Measurements from ENCODE around the gene OLFM3.

OLFM3 gene

DNA sequence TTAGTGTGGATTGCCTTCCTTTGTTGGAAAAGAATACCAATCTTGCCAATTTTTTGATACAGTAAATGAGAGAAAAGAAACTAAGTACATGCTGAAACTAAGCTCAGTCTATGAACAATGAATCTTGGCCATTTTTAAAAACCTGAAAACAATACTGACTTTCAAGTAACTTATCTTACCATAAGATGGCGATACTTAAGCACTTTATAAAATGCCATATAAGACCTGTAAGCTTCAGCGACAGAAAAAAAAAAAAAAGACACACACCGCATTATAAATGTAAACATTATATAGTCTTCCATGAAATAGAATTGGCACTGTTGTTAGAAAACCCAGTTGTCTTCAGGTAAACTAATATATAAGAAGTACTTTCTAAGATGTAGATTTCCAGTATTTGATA is 3.0 kb downstream of the OLFM3 start:
- TF ChIP-seq CTCF (IDR thresholded peaks at IDR 0.05; ENCODE audit: insufficient read depth, missing control alignments): peak; percentile 19
- FAIRE-seq: no peak
- no peak for DNase-seq (ENCODE audit: insufficient read length, low spot score)

DNA sequence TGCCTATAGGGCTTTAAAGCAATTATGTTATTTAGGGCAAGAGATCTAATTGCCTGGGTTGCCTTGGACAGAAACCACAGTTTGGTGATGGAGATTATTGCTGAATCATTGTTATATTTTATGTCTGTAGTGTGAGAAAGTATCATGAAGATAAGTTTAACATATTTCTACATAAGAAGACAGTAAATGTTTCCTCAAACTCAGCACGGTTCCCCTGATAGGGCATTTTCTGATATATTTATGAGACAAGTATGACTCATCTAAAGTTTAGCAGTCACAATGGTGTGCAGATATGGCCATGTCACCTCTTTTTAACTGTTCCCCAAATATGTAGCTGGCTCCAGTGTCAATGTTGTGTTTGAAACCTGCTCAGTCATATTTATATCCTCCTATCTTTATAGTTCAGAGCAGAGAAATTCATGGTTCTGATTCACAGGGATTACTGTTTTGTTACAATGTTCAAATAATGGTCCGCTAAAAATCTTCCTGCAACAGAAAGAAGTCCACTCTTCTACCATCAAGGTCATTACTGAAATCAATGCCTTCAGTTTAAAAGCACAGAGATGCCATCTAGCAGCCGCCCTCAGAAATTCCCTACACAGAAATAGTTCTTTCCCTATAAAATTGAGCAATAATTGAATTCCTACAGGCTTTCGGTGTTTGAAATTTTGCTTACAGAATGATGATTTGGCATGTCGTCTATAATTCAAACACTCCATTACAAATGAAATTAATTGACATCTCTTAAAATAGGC is 3.7 kb downstream of the OLFM3 start:
- DNase-seq (ENCODE audit: insufficient read length, low spot score) (no peak), FAIRE-seq (peak; percentile 51)
- no peak for TF ChIP-seq CTCF (IDR thresholded peaks at IDR 0.05; ENCODE audit: insufficient read depth, missing control alignments)

- DNase-seq (ENCODE audit: insufficient read length, low spot score) (no peak), FAIRE-seq (no peak)
- TF ChIP-seq CTCF (IDR thresholded peaks at IDR 0.05; ENCODE audit: insufficient read depth, missing control alignments): no peak
Observed at GRCh38 chr1:101980974-101981373, 15.8 kb downstream of the OLFM3 start.

DNA sequence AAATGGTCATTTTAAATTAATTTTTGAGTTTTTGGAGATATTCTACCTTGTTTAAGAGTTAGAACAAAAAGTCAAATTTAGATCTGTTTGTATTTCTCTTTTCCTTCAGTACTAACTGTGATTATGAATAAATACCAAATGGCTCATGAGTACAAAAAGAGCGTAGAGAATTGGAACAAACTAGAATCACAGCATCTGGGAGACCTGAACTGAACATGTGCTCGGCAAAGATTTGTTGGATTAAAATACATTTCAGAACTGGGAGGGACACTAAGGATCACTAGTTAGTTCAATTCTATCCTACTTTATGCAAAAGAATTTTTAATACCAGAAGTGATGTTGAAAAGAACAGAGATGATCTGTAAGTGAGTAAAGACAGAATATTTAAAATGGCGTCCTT is 19.5 kb downstream of the OLFM3 start:
- DNase-seq (ENCODE audit: insufficient read length, low spot score) (no peak), FAIRE-seq (no peak)
- TF ChIP-seq CTCF (IDR thresholded peaks at IDR 0.05; ENCODE audit: insufficient read depth, missing control alignments): no peak

GRCh38 chr1:101976161-101976560 is 20.6 kb downstream of the OLFM3 start:
- TF ChIP-seq CTCF (IDR thresholded peaks at IDR 0.05; ENCODE audit: insufficient read depth, missing control alignments): no peak
- DNase-seq (ENCODE audit: insufficient read length, low spot score) (no peak), FAIRE-seq (no peak)

- DNase-seq (ENCODE audit: insufficient read length, low spot score) (no peak), FAIRE-seq (no peak)
- no peak for TF ChIP-seq CTCF (IDR thresholded peaks at IDR 0.05; ENCODE audit: insufficient read depth, missing control alignments)
Observed at GRCh38 chr1:101975371-101975770, 21.4 kb downstream of the OLFM3 start.

GRCh38 chr1:101974599-101975274 is 22.0 kb downstream of the OLFM3 start:
- TF ChIP-seq CTCF (IDR thresholded peaks at IDR 0.05; ENCODE audit: insufficient read depth, missing control alignments): no peak
- FAIRE-seq (no peak), DNase-seq (ENCODE audit: insufficient read length, low spot score) (no peak)
